ENCODE measurements around the gene THG1L.
"Not testable (repeated sequence)": the region's sequence is repeated elsewhere in the genome, so short reads cannot be mapped to it uniquely, and the experiment has no call there.

- not testable (repeated sequence) for TF ChIP-seq POLR2A, CTCF (IDR thresholded peaks at IDR 0.05)
These were observed 44.7 kb upstream of the THG1L start for GRCh38 chr5:157686276-157687197.
